GM19240 (cell line): ENCODE results near the gene ACAD10.
"Not testable (repeated sequence)": the region's sequence is repeated elsewhere in the genome, so short reads cannot be mapped to it uniquely, and the experiment has no call there.

ENCODE experiments used
- DNase-seq: peaks from one replicate; pipeline ENCODE4 v3.0.0; 2011; ENCODE audit warnings: low spot score; ENCODE audit not compliant: insufficient read length

ACAD10 gene

GRCh38 chr12:111687255-111687654 lies 1.4 kb downstream of the ACAD10 start:
- no peak for DNase-seq

- DNase-seq: no peak
Measured at GRCh38 chr12:111687952-111688351, 2.1 kb downstream of the ACAD10 start.

GRCh38 chr12:111691262-111691661 lies 5.4 kb downstream of the ACAD10 start:
- DNase-seq: no peak

GRCh38 chr12:111692575-111693210 lies 6.8 kb downstream of the ACAD10 start:
- DNase-seq: no peak

GRCh38 chr12:111693818-111694217 lies 8.0 kb downstream of the ACAD10 start:
- DNase-seq: no peak

- DNase-seq: no peak
Measured at GRCh38 chr12:111699962-111700361, 14.1 kb downstream of the ACAD10 start.

GRCh38 chr12:111705672-111706071 lies 19.8 kb downstream of the ACAD10 start:
- no peak for DNase-seq

GRCh38 chr12:111706145-111706544 lies 20.3 kb downstream of the ACAD10 start:
- no peak for DNase-seq

- DNase-seq: no peak
Measured at GRCh38 chr12:111715279-111715678, 29.4 kb downstream of the ACAD10 start.

- not testable (repeated sequence) for DNase-seq
Measured at GRCh38 chr12:111719316-111719715, 33.5 kb downstream of the ACAD10 start.

GRCh38 chr12:111720457-111720856 lies 34.6 kb downstream of the ACAD10 start:
- DNase-seq: no peak

- not testable (repeated sequence) for DNase-seq
Measured at GRCh38 chr12:111723646-111724360, 38.0 kb downstream of the ACAD10 start.

- DNase-seq: no peak
Measured at GRCh38 chr12:111728795-111729194, 42.9 kb downstream of the ACAD10 start.

- DNase-seq: no peak
Measured at GRCh38 chr12:111730420-111730819, 44.6 kb downstream of the ACAD10 start.

GRCh38 chr12:111732786-111733185 lies 46.9 kb downstream of the ACAD10 start:
- DNase-seq: no peak

- no peak for DNase-seq
Measured at GRCh38 chr12:111733340-111733915, 47.6 kb downstream of the ACAD10 start.

GRCh38 chr12:111739524-111739923 lies 53.7 kb downstream of the ACAD10 start:
- not testable (repeated sequence) for DNase-seq

- no peak for DNase-seq
Measured at GRCh38 chr12:111741235-111741812, 55.5 kb downstream of the ACAD10 start.

- no peak for DNase-seq
Measured at GRCh38 chr12:111745211-111745610, 59.4 kb downstream of the ACAD10 start.

GRCh38 chr12:111747333-111747732 lies 61.5 kb downstream of the ACAD10 start:
- no peak for DNase-seq

GRCh38 chr12:111748151-111748672 lies 62.4 kb downstream of the ACAD10 start:
- DNase-seq: no peak

- DNase-seq: no peak
Measured at GRCh38 chr12:111748867-111749266, 63.0 kb downstream of the ACAD10 start.
